Hindlimb muscle (tissue), 1 donor: ENCODE data around the gene AQP3. TPM values are rescaled to one million over a fixed set of nuclear protein-coding genes. Genes with fewer than 3 reads are reported as not detected.
"Not testable (repeated sequence)": the region's sequence is repeated elsewhere in the genome, so short reads cannot be mapped to it uniquely, and the experiment has no call there.

Experiments used
- DNase-seq: peaks from one replicate; pipeline ENCODE4 v3.0.0-alpha.2; 2013
- polyA plus RNA-seq: library from polyadenylated mRNA; unstranded; fragments of 120-200 nt; gene quantifications from one replicate; pipeline ENCODE4 v1.2.1, GENCODE V29; 2013; ENCODE audit not compliant: insufficient read length

AQP3 gene
- polyA plus RNA-seq, 1 donor: 7.6 TPM

DNA sequence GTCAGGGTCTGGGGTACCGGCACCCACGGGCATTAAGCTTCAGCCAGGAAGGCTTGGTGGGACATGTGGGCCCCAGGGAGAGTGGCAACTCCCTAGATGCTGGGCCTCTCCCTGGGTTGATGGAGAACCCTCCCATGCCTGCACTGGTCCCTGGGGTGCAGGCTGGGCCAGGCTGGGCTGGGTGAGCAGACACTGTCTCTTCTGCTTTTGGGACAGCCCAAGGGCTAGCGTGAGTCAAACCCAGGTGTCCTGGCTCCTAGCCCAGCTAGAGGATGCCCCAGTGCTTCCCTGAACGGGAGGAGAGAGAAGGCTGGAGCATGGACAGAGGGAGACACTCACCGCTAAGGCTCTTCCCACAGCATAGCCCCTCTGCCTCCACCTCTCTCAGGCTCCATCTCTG, 39.3 kb downstream of the AQP3 start:
- DNase-seq: no peak

- no peak for DNase-seq
Measured at GRCh38 chr9:33407061-33407460, 40.3 kb downstream of the AQP3 start.

DNA sequence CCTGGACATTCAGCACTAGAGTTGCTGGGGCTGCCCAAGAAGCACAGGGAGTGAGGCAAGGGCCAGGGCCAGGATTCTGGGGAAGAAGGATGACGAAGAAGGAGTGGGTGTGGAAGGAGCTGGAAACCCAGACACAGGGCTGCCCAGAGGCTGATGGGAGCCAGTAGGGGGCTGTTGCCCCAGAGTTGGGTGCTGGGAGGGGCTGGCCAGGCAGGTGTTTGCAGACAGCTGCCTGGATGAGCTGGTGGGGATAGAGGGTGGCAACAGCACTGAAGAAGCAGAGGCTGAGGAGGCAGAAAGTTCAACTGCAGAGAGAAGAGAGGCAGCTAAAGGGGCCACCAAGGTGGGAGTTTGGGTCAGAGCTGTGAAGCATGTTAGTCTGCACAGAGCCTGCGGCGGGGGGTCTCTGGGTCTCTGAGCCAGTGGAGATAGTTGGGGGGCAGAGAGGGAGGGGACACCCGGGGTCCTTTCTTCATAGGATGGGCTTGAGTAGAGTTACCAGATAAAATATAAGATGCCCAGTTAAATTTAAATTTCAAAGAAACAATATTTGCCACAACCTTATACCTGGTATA, 42.5 kb downstream of the AQP3 start:
- DNase-seq: no peak

- DNase-seq: no peak
Measured at GRCh38 chr9:33403941-33404787, 43.2 kb downstream of the AQP3 start.

DNA sequence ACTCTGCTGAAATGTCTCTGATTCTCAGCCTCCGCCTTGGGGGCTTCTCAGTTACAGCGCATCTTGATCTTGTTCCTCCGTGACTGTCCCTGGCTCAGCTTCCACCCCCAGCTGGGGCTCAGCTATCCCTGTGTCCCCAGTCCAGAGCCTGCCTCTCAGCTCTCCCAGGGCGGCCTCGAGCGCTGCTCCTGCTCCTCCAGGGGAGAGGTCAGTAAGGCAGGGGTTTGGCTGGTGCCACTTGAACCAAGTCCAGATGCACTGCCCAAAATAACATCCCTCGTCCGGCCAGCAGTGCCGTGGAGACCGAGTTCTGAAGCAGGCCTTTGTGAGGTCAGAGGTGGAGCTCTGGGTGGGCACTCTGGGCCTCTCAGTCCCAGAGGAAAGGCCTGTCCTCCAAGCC, 45.0 kb downstream of the AQP3 start, which contains the start of gene AQP7:
AQP7 (minus strand) TSS at position 198 of the 400 bp plus-strand sequence. CDS start 1,306 bp downstream, outside the sequence.
- DNase-seq: not testable (repeated sequence)

GRCh38 chr9:33401809-33402208, 45.6 kb downstream of the AQP3 start:
- not testable (repeated sequence) for DNase-seq

- not testable (repeated sequence) for DNase-seq
Measured at GRCh38 chr9:33399047-33399446, 48.3 kb downstream of the AQP3 start.

DNA sequence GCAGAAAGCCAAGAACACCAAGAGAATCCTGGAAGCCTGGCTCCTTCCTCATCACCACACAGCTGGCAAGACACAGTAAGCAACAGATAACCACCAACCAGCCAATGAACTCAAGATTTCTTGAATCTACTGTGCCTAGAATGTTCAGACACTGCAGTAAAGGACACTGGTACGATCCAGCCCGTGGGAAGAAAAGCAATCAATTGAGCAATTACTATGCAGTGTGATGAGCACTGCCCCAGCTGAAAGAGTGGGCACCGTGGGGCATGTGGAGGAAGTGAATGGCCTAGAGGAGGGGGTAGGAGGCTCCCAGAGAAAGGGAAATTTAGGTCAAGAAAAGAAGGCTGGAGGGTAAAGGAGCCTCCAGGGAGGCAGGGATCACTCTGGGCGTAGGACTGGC, 49.6 kb downstream of the AQP3 start:
- DNase-seq: not testable (repeated sequence)

DNA sequence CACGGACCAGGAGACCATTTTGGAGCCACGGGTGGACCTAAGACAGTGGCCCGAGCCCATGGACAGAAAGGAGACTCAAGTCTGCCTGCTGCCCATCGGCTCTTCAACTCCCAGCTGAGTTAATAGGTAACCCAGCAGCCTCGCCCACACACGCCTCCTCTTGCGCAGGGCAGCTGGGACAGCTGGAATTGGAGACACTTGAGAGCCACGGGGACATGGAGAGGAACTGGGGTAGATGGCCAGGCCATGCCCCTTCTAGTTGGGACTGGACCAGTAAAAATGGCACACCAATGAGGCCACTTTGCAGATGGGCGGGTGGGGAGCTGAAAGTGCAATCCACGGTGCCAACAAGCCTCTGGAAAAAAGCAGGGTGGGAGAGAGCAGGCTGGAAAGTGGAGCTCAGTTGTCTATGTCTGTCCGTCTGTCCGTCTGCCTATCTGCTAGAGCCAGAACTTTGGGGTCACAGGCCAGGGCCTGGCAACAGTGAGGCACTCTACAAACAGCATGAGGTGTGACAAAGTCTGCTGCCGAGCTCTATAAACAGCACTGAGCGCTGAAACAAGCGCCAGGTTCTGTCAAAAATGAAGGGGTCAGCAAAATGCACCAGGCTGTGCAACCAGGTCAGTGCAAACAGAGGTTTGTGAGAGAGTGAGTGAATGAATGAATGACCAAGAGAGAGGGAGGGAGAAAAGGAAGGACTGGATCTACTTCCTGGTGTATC, 52.1 kb downstream of the AQP3 start:
- not testable (repeated sequence) for DNase-seq

- not testable (repeated sequence) for DNase-seq
Measured at GRCh38 chr9:33393986-33394385, 53.4 kb downstream of the AQP3 start.

DNA sequence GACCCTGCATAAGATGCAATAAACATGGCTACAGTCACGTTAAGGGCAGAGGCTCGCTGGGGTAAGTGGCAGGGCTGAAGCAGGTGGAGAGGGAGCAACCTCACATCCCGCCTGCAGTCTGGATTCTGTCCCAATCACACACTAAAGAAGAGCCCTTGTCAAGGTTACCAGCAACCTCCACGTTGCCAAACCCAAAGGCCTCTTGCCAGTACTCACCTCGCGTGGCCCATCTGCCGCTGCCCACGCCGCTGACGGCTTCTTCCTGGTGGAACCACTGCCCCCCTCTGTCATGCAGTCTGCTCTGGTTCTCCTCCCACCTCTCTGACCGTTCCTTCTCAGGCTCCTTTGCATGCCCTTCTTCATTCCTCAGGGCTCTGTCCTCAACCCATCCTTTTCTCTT, 53.8 kb downstream of the AQP3 start:
- no peak for DNase-seq

DNA sequence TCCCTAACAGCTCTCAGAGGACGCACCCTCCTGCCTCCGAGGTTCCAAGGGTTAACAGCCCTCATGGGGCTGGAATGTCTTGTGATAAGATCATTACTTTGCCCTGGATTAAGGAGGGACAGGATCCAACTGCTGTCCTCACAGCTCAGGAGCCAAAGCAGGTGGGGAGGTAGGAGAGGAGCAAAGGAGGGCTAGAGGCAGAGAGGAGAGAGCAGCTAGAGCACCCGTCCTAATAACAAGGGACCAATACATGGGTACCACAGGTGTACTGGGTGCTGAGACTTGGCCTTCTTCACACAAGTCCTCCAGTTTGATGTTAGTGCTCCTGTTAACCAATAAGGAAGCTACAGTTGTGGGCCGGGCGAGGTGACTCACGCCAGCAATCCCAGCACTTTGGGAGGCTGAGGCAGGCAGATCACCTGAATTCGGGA, 54.8 kb downstream of the AQP3 start:
- not testable (repeated sequence) for DNase-seq

Other genes with a start within 250 kb of the AQP3 start
- 0.52 TPM for gene SPINK4, start 207.4 kb downstream of the AQP3 start, polyA plus RNA-seq
- gene BAG1, start 182.9 kb downstream of the AQP3 start, polyA plus RNA-seq: 96.4 TPM
- gene CHMP5, start 182.5 kb downstream of the AQP3 start, polyA plus RNA-seq: 68.9 TPM
- 25.6 TPM for gene NFX1, start 157.1 kb downstream of the AQP3 start, polyA plus RNA-seq
- 6.4 TPM for gene AQP7, start 45.0 kb downstream of the AQP3 start, polyA plus RNA-seq
- 23.2 TPM for gene NOL6, start 26.3 kb upstream of the AQP3 start, polyA plus RNA-seq
- gene ANKRD18B, start 76.7 kb upstream of the AQP3 start, polyA plus RNA-seq: 0.08 TPM